GM18511 (cell line): Measurements from ENCODE around the gene DHRS7C.
"Not testable (repeated sequence)": the region's sequence is repeated elsewhere in the genome, so short reads cannot be mapped to it uniquely, and the experiment has no call there.

Source experiments
- ATAC-seq: cut with Tn5 transposase; IDR thresholded peaks from one replicate; pipeline ENCODE4 v1.9.1; 2021; ENCODE audit warnings: mild to moderate bottlenecking, moderate library complexity; ENCODE audit not compliant: unreplicated experiment

The DHRS7C gene

DNA sequence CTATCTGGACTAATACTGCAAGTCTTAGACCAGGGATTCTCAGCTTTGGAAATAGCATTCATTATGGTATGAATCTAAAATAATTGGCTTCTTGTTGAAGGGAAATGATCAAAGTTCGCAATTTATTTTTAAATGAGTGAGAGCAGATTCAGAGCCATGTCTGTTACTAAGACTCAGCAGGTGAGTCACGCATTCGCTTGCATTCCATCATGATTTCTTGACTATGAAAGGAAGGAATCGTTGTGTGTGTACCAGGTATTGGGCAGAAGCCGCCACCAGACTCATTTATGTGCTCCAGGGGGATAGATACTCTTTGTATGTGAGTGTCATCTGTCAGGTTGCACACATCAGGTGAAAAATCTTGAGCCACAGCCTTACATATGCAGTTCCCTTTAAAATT is 19.7 kb upstream of the DHRS7C start:
- no peak for ATAC-seq

DNA sequence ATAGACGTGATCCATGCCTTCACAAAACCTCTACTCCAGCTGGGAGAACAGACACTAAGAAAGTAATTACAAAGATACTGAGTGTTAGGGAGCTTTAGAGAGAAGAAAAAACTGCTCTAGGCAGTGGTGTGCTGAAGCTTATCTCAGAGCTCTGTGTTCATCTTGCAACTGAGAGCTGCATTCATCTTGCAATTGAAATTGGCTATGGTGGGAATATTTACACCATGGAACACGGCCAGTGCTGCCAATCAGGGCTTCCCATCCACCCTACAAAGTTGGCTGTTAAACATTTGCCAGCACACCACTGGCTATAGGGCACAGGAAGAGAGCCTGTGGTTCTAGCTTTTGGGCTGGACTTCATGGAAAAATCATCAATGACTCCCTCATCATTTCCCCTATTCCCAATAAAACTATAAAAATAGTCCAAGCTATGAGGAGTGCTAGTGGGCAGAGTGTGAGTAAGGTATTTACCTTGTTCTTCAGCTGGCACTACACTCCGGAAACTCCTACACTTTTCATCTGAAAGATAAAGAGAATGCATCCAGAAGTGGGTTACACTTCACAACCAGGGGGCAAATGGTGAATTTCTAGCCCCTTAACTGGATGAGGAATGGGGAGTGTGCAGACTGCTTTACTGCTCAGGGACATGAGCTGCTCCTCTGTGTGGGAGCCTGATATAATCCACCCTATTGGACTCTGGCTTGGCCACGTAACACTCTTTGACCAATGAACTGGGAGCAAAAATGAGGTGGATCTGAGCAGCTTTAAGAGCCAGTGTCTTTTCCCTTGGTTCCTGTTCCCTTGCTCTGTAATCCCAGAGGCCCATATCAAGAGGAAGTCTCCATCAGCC is 18.9 kb upstream of the DHRS7C start:
- ATAC-seq = no peak

DNA sequence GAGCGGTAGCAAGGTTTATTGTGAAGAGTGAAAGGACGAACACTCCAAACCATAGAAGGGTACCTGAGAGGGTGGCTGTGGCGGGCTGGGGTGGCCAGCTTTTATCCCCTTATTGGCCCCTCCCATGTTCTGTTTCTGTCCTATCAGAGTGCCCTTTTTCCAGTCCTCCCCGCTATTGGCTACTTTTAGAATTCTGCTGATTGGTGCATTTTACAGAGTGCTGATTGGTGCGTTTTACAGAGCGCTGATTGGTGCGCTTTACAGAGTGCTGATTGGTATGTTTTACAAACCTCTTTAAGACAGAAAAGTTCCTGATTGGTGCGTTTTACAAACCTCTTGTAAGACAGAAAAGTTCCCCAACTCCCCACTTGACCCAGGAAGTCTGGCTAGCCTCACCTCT is 18.0 kb upstream of the DHRS7C start:
- no peak for ATAC-seq

DNA sequence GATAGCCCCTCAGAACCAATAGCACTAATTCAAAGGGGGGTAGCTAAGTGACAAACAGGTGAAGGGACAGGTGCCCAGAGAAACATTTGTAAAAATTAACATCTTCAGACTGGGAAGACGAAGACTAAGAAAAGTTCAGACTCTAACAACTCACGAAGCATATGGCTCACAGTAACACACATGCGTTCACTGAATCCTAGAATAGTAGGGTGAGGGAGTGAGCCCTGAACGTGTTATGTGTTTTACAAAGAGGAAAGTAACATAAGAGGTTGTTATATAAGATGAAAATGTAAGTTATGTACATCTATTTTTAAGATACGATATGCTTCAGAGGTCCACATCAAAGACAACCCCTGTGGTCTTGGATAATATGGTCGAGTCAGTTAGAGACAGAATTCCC is 15.3 kb upstream of the DHRS7C start:
- no peak for ATAC-seq

DNA sequence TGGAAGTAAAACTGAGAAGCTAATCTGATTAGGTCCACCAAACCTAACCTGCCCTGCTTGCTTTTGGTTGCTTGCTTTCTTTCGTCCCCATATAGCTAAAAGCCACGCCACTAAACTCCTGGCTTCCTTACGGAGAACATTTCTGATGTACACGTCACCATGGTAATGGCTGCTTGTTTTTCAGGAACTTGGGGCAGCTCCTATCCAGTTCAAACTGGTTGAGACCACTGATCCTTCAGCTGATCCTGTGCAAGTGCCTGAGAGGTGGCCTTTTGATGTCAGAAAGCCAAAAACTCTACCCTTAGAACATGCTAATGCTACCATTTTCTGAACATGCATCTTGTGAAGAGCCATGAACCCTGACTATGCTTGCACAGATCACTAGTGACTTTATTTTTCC is 14.4 kb upstream of the DHRS7C start:
- no peak for ATAC-seq

DNA sequence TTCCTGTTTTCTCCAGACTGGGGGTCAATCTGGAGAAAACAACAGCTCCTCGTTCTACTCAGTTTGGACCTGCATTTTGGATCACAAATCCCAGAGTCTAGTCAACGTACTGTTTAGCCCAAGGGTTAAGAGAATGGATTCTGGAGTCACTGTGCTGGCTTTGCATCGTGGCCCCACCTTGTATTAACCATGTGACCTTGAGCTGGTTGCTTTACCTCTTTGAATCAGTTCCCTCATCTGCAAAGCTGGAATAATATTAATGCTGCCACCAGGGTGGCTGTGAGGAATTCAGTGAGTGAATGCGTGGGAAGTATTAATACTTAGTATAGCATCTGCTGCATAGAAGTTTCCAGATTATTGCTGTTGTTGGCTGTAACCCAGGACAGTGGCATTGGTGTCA is 11.3 kb upstream of the DHRS7C start:
- ATAC-seq = no peak

DNA sequence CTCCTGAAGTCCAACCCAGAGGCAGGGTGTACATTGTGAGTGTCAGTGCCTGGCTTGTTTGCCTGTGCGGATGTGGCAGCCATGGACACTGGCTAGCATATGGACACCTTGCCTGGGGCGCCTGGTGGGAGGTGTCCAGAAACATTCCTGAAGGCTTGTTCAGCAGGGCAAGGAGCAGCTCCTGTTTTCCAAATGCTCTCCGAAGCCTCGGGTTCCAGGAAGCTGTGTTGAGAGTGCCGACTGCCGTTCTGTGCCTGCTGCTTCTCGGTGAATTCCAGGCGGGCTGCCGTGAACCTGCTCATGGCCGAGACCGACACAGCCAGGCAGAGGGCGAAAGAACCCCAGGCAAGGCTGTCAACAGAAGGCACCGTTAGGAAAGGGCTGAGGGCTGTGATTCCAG is 10.9 kb upstream of the DHRS7C start:
- ATAC-seq = no peak

DNA sequence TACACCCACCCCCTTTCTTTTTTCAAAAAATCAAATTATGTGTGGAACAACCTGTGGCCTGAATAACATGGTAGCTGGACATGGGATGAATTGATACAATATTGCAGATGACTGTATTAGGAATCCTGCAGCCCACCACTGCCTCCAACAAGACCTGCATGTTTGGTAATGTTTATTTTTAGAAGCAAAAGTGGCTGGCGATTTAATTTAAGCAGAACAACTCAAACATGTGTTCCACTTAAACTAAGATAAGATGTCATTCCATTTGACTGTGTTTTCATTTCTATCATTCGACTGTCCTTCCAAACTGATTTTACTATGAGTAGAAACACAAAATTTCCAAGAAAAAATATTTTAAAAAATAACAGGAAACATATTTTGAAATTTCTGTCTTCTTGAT is 10.1 kb upstream of the DHRS7C start:
- no peak for ATAC-seq

DNA sequence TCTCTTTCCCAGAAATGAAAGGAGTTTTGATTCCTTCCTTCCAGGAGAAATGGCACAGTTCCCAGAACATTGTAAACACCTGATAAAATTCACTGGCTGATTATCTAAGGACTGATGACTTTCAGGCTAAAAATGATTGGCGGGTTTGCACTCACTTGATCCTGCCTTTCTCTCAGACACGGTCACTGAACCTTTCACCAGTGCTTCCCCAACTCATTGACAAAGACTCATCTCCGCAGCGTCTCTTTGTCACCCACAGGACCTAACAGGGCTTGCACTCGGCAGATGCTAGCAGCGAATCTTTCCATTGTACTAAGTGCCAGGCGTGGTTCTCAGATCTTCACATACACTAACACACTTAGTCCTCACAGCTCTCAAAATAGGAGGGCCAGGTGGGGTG is 7.3 kb upstream of the DHRS7C start:
- ATAC-seq = no peak

DNA sequence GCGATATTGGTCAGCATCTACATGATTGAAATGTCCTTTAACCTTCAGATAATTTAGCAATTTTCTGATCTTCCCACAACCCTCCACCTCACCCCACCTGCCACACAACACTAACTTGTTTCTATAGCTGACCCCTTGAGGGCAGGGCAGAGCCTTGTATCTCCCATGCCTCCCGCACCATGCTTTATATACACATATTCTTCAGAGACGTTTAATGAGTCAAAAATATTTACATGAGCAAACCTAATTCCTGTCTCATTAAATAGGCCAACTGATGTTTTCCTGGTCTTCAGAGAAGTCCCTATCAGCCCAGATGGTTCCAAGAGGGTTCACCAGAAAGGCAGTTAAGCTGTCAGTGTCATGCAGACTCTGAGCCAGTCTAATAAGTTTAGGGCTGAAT is 6.6 kb upstream of the DHRS7C start:
- ATAC-seq = no peak

DNA sequence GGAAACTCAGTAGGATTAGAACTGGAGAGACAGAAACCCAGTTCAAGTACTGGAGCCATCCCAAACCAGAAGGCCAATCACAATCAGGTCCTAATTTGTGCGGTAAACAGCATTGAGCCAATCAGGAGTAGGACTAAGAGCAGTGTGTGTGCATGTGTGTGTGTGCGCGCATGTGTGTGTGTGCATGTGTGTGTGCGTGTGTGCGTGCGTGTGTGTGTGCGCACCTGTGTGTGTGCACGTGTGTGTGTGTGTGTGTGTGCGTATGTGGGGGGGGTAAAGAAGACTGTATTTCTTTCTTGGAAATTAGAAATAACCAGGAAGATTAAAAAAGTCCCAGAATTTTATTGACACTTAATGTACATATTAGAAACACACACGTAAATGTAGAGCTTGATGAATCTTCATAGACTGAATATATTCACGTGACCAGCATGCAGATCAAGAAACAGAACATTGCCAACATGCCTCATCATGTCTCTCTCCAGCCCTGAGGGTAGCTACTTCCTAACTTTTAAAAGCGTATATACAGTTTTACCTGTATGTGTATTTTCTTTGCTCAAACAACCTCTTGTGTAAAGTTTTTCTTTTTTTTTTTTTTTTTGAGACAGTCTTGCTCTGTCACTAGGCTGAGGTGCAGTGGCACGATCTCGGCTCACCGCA is 919 bp upstream of the DHRS7C start:
- ATAC-seq = no peak

DNA sequence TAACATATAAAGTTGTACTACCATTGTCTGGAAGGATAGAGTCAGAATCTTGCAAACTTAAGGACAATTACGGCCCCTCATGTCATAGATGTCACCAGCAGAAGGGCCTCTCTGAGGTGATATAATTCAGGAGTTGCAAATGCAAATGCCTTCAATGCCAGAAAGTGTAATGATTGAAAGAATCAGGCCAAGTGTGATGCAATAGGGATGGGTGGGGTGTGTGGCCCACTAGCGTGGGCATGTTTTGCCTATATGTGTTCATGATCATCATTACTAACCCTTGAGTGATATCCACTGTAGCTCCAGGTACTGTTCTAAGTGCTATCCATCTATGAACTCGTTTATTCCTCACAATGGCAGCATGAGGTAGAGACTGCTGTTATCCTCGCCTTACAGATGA is 1.1 kb downstream of the DHRS7C start:
- no peak for ATAC-seq

DNA sequence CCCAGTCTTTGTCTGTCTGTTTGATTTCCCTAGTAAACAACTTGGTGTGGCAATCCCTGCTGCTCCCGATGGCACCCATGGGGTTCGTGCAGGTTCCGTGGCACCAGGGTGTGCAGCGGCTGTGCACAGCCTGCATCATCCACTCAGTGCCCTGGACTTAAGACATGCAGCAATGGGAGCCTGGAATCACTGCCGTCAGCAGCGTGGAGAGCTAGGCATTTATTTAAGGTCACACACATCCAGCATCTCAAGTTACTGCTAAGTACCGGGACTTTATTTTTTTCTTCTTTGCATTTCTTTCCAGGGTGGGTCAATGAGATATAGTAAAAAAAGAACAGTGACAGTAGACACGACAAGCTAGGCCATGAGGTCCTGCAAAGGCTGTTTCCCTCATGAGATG is 2.8 kb downstream of the DHRS7C start:
- ATAC-seq = no peak

DNA sequence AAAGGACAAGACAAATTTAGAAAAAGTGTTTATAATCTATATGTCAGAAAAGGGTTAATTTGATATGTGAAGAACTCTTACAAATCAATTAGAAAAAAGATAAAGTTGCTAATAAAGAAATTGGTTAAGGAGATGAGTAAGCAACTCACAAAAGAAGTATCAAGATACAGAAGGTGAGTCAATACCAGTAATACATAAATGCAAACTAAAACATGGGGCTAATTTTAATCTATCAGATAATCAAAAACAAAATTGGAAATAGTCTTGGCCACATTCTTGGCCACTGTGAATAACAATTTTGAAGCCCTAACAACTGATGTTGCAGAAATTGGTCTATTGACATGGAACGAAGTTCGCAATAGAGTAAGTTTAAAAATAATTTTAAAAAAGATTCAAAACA is 6.8 kb downstream of the DHRS7C start:
- ATAC-seq = no peak

DNA sequence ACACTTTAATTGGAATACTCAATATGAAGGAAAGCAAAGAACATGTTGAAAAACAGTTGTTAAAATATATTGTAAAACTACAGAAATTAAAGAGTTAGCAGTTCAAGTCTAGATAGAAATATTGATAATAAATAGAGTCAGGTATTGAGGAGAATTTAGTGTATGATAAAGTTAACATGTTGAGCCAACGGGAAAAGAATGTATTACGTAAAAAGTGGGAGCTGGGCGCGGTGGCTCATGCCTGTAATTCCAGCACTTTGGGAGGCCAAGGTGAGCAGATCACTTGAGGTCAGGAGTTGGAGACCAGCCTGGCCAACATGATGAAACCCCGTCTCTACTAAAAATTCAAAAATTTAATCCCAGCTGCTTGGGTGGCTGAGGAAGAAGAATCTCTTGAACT is 7.9 kb downstream of the DHRS7C start:
- ATAC-seq = not testable (repeated sequence)

DNA sequence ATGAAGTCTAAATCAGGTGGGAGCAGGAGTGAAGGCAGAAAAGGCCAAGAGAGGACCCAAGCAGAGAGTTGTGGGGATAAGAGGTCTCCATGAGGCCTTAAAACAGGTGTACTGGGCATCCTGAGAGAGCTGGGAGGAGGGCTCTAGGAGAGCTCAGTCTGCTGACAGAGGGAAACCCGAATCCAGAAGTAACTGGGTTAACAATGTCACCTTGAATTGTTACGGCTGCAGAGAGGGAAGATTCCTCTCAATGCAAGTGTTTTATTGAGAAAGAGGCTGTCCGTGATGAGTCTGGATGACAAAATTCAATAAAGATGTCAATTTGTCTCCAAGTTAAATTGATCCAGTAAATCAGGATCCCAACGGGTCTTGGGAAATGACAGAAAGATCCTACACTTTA is 8.3 kb downstream of the DHRS7C start:
- no peak for ATAC-seq

DNA sequence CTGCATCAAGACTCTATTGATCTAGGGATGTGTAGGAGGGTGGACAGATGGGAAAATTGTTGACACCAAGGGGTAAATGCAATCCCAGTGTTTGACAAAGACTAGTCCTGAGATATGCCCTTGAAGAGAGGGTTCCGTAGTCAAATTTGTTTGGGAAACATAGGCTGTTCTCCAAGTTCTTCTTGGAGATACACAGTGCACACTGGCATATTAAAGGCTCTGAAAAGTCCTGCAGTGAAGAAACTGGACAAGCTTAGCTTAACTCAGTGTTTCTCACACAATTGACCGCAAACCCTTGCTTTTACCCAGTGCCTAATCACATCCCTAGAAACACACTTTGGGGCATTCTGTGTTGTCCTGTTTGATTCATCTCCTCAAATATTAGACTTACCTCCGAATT is 10.8 kb downstream of the DHRS7C start:
- ATAC-seq = no peak

DNA sequence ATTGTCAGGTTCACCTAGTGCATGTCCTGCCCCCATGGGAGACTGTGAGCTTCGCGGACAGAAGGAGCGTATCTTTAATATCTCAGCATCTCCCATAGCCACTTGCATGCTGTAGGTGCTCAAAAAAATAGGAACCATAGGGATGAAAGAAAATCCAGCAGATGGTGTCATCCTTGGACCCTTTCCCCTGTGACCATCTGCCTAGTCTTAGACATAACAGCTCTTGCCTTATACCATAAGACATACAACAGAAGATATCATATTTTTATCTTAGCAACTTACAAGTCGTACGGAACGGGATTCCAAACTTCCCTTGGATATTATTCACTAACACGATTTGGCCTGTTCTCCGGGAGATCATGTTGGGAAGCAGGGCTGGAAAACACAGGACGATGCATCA is 14.5 kb downstream of the DHRS7C start:
- no peak for ATAC-seq

DNA sequence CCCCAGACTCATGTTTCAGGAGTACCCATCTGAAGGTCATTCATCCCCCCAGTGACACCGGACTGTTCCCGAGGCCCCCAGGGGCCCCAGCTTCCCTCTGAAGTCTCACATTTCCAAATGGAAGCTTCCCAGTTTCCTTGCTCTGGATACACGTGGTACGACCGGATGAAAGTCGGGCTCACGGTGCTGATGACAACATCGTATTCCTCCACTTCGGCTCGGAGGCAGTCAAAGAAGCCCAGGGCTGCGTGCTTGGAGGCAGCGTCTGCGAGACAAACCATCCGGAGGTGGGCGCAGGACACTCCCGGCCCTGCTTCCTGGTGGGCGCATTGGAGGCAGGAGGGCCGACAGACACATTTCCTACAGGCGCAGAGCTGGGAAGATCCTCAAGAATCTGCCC is 18.7 kb downstream of the DHRS7C start:
- no peak for ATAC-seq

DNA sequence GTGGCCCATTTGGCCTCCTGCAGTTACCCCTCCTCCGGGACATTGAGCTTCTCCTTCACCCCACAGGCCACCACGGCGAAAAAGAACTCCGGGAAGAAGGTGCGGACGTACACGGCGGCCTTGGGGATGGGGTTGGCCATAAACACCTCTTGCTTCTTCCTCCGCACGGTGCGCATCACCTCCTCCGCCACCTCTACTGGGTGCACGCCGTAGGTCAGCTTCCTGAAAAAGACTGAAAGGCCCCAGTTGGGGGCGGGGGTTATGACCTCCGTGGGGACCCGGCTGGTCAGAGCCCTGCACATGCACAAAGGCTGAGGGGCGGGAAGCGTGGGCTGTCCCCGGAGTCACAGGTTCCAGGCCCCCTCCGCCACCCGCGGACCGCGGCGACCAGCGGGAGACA is 19.9 kb downstream of the DHRS7C start:
- no peak for ATAC-seq

DNA sequence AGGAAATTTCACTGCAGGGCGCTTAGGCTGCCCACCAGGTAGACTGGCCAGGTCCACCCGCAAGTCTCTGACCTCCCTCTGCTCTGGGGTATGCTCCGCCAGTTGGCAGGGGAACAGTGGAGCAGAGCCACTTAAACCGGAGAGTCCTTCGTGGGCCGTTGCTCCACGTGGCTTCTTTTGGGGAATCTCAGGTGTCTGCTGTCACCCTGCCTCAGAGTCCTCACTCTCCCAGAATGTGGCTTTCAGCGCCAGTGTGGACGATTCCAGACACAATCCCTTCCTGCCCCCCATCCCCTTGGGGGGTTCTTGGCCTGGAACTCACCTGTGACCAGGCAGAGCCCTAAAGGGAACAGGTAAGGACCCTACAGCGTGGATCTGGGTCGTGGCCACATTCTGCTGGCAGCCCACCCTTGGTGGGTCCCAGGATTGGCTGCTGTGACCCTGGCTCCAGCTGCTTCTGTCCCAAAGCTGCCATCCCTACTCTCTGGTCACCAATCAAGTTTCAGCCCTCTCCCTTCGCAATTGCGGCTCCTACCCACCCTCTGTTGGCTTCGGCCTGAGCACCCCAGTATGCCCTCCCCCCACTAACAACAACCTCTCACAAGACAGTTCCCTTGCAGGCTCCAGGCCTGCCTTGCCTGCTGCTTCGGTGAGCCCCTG is 22.2 kb downstream of the DHRS7C start:
- ATAC-seq = no peak

DNA sequence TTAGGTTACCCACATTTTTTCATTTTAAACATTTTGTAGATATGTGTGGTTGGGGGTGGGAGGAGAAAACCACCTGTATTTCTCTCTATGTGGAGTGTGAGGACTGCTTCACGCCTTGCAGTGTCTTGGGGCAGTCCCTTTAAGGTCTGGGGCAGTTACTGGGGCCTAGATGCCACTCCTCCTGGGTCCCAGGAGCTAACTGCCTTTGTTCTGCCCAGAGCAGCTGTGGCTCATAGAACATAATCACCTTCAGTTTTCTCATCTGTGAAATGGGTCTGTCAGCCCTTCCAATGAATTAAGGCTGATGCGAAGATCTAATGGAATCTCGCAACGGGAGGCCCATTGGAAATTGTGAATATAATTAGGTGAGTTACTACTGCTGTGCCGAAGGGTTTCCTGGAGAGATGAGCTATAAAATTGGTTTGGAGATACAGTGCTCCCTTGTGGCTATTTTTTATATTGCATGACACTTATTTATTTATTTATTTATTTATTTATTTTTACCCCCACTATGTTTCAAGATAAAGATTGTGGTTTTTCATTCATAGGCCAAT is 22.9 kb downstream of the DHRS7C start:
- no peak for ATAC-seq
